Epithelial cell of proximal tubule (primary cell): ENCODE measurements around the gene SNX30. TPM values are rescaled to one million over a fixed set of nuclear protein-coding genes. Genes with fewer than 3 reads are reported as not detected.

Source experiments
- DNase-seq: peaks from one replicate; pipeline ENCODE4 v3.0.0-alpha.2; 2011; ENCODE audit warnings: low read depth
- H3K4me3 ChIP-seq: 2 replicates; pipeline ENCODE4 v1.5.1; 2011; ENCODE audit warnings: low read depth, mild to moderate bottlenecking, low read length
- total RNA-seq: library from RNA; depleted of rRNA; stranded (reverse); fragments of >200 nt; gene quantifications from 2 replicates; pipeline ENCODE4 v1.2.3, GENCODE V29; 2015
- TF ChIP-seq, protein P1 (sequence below): conservative IDR thresholded peaks from 2 replicates; pipeline ENCODE4 v1.5.1; 2012; ENCODE audit warnings: low read depth, mild to moderate bottlenecking, low read length

The SNX30 gene
- total RNA-seq, 1 donor from 2014 or later: 6.9 TPM

DNA sequence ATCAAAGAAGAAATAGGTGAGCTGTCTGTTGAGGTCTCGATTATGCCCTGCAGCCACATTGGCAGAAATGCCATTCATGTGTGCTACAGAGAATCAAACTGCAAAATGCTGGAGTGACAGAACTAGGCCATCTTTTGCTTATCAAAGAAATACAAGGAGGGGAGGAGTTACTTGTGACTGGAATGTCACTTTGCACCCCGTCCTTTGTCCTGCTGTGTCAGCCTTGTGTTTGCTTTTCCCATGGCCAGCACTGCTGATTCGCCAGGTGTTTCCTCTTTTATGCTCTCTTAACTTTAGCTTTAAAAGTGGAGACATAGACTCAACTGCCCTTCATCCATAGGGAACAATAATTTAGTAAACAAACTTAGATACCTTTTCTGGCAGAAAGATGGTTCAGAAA lies 85.8 kb downstream of the SNX30 start:
- no peak for DNase-seq
- TF ChIP-seq, protein P1, sequence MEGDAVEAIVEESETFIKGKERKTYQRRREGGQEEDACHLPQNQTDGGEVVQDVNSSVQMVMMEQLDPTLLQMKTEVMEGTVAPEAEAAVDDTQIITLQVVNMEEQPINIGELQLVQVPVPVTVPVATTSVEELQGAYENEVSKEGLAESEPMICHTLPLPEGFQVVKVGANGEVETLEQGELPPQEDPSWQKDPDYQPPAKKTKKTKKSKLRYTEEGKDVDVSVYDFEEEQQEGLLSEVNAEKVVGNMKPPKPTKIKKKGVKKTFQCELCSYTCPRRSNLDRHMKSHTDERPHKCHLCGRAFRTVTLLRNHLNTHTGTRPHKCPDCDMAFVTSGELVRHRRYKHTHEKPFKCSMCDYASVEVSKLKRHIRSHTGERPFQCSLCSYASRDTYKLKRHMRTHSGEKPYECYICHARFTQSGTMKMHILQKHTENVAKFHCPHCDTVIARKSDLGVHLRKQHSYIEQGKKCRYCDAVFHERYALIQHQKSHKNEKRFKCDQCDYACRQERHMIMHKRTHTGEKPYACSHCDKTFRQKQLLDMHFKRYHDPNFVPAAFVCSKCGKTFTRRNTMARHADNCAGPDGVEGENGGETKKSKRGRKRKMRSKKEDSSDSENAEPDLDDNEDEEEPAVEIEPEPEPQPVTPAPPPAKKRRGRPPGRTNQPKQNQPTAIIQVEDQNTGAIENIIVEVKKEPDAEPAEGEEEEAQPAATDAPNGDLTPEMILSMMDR: no peak
- H3K4me3 ChIP-seq: no peak overlapping the region

DNA sequence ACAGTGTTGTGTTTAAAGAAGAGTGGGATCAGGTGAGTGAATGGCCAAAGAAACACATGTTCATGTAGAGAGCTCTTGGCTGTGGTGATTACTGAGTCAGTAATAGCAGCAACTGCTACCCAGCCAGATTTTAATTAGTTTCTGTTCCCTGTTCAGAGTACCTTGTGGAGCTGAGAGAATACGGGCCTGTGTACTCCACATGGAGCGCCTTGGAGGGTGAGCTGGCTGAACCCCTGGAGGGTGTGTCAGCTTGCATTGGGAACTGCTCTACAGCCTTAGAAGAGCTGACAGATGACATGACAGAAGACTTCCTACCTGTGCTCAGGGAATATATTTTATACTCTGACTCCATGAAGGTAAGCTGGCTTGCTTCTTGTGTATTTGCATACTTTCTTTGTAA lies 87.8 kb downstream of the SNX30 start:
- TF ChIP-seq, protein P1: no peak
- DNase-seq: no peak
- no peak overlapping the region for H3K4me3 ChIP-seq

DNA sequence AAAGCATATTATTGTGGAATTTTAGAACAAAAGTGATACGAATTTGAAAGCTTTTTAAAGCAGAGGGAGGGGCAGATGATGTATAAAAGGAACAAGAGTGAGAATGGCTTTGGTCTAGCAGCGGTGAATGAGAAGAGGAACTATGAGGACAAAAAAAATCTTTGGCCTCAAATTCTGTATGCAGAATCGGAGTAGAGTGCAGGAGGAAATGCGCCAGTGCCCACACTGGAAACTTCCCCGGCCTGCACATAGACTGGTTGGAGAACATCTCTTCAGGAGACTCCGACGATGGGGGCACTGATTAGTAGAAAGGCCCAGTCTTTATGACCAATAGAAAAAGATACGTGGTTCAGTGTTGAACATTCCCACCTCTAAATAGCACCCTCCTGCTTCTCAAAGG lies 88.8 kb downstream of the SNX30 start:
- no peak overlapping the region for H3K4me3 ChIP-seq
- DNase-seq: no peak
- TF ChIP-seq, protein P1: no peak

DNA sequence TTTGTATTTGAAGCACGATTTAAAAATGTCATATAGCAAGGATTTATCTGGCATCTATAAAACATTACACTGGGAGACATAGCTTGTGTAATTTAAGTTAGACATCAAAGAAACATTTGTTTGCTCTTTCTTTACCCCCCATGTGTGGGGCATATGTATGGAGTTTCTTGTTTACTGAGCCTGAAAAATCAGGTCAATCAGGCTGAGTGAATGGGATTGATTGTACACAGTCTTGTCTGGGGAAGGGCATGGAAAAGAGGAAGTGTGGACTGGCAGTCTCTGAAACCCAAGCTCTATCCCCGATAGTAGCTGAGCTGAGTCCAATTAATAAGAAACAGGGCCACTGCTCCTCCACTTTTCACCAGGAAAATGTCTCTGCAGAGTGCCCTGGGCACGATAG lies 90.7 kb downstream of the SNX30 start:
- TF ChIP-seq, protein P1: no peak
- no peak overlapping the region for H3K4me3 ChIP-seq
- no peak for DNase-seq

DNA sequence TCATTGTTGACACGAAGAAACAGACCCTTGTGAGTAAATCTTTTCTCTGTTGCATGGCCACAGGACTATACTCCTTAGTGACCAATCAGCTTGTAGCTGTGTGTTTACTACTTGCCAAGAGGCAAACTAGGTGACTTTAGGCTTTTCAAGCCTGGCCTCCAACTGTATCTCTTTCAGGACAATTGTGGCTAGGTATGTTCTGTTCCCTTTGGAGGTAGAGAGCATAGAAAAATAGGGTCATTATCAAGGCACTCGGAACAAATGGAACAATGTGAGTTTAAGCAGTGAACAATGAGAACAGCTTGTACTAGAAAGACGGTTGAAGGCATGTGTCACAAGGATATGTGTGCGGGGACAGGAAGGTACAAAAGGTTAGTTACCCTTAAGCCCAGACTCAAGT lies 92.0 kb downstream of the SNX30 start:
- no peak overlapping the region for H3K4me3 ChIP-seq
- DNase-seq: no peak
- TF ChIP-seq, protein P1: no peak

DNA sequence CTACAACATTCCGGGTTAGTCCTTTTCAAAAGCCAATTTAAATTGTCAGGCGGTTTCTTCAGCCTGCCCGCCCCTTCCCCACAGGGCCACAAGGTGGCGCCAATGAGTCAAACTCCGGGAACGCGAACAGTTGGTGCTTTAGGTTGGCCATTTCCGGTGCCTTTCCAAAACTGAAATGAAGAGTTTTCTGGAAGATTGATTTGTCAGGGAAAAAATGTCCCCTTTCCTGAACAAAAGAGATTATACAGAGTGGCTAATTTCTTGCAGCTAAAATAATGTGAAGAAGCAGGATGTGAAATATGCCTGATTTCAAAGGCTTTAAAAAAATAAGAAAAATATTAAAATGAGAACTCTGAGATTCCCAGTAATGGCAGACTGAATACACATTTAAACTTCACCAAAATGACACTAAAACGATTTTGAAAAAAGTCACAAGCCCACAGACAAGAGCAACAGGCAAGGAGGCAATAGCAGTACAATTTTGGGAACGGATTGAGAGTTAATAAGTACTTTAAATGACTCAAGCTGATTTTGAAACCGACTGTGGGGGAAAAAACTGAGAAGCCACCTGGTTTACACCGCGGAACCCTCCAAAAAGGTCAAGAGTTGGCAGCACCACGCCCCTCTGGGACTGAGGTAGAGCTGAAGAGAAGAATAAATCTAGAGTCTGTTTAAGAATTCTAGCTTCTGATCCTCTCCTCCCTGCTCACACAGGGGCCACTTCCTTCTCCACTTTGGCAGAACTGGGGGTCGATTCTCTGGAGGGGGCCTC lies 94.4 kb downstream of the SNX30 start:
- H3K4me3 ChIP-seq: no peak overlapping the region
- DNase-seq: no peak
- TF ChIP-seq, protein P1: peak; percentile 99
